Mesenchymal stem cell (in vitro differentiated cells and primary cell): ENCODE data around the gene STK38.

Source experiments
- DNase-seq: peaks from one replicate; pipeline ENCODE4 v3.0.0-alpha.2; 2013
- H2AFZ ChIP-seq: one replicate; pipeline ENCODE4 v1.6.1; 2013; ENCODE audit warnings: low read depth, mild to moderate bottlenecking, control low read depth, inconsistent platforms, low read length, moderate library complexity
- H2AK5ac ChIP-seq: 2 replicates; pipeline ENCODE4 v1.6.1; 2013; ENCODE audit warnings: low read length, moderate library complexity, mild to moderate bottlenecking, inconsistent platforms; ENCODE audit not compliant: severe bottlenecking
- H2BK120ac ChIP-seq: one replicate; pipeline ENCODE4 v1.6.1; 2013; ENCODE audit warnings: low read depth, mild to moderate bottlenecking, inconsistent platforms, low read length, moderate library complexity
- H2BK12ac ChIP-seq, 2 experiments: one replicate each; pipeline ENCODE4 v1.6.1; 2013; ENCODE audit warnings: inconsistent platforms in 2 of 2, low read length in 2 of 2, mild to moderate bottlenecking in 2 of 2, moderate library complexity in 2 of 2, control low read depth in 1 of 2
- H2BK15ac ChIP-seq: one replicate; pipeline ENCODE4 v1.6.1; 2013; ENCODE audit warnings: mild to moderate bottlenecking, low read depth, inconsistent platforms; ENCODE audit not compliant: poor library complexity, severe bottlenecking
- H2BK5ac ChIP-seq: 2 replicates; pipeline ENCODE4 v1.6.1; 2013; ENCODE audit warnings: low read depth, mild to moderate bottlenecking, low read length, control low read depth, inconsistent platforms; ENCODE audit not compliant: poor library complexity, severe bottlenecking
- H3K14ac ChIP-seq, 2 experiments: one replicate each; pipeline ENCODE4 v1.6.1; 2013; ENCODE audit warnings: inconsistent platforms in 2 of 2, low read length in 2 of 2, control low read depth in 1 of 2, mild to moderate bottlenecking in 1 of 2, moderate library complexity in 1 of 2
- H3K18ac ChIP-seq, 2 experiments: one replicate each; pipeline ENCODE4 v1.6.1; 2013; ENCODE audit warnings: inconsistent platforms in 2 of 2, low read length in 2 of 2, control low read depth in 1 of 2, low read depth in 1 of 2, mild to moderate bottlenecking in 1 of 2
- H3K23ac ChIP-seq, 2 experiments: one replicate each; pipeline ENCODE4 v1.6.1; 2013; ENCODE audit warnings: inconsistent platforms in 2 of 2, low read length in 2 of 2, mild to moderate bottlenecking in 2 of 2, moderate library complexity in 2 of 2, control low read depth in 1 of 2
- H3K27ac ChIP-seq: 2 replicates; pipeline ENCODE4 v1.5.1; 2013; ENCODE audit warnings: mild to moderate bottlenecking, moderate library complexity, low read length, control low read depth, inconsistent platforms; ENCODE audit not compliant: poor library complexity, severe bottlenecking
- H3K27me3 ChIP-seq, 2 experiments: 2 replicates each; pipeline versions ENCODE4 v1.6.1 to v1.7.0; 2013; ENCODE audit warnings: low read length in 2 of 2, mild to moderate bottlenecking in 2 of 2, moderate library complexity in 2 of 2, control low read depth in 1 of 2, inconsistent platforms in 1 of 2; ENCODE audit not compliant: control insufficient read depth in 1 of 2, insufficient read depth in 1 of 2
- H3K36me3 ChIP-seq, 2 experiments: 2 replicates each; pipeline versions ENCODE4 v1.6.1 to v1.7.0; 2013; ENCODE audit warnings: low read length in 2 of 2, control low read depth in 1 of 2, inconsistent platforms in 1 of 2, low read depth in 1 of 2, mild to moderate bottlenecking in 1 of 2; ENCODE audit not compliant: insufficient read depth in 2 of 2, control insufficient read depth in 1 of 2
- H3K4ac ChIP-seq, 2 experiments: one replicate each; pipeline ENCODE4 v1.6.1; 2013; ENCODE audit warnings: inconsistent platforms in 2 of 2, low read length in 2 of 2, mild to moderate bottlenecking in 2 of 2, moderate library complexity in 2 of 2, control low read depth in 1 of 2, low read depth in 1 of 2
- H3K4me1 ChIP-seq: 2 replicates; pipeline ENCODE4 v1.6.1; 2013; ENCODE audit warnings: low read depth, low read length, control low read depth; ENCODE audit not compliant: control insufficient read depth, insufficient read depth
- H3K4me2 ChIP-seq: 2 replicates; pipeline ENCODE4 v1.6.1; 2013; ENCODE audit warnings: low read length, mild to moderate bottlenecking, inconsistent platforms; ENCODE audit not compliant: poor library complexity, severe bottlenecking
- H3K4me3 ChIP-seq, 2 experiments: 2 replicates each; pipeline versions ENCODE4 v1.5.1 to v1.7.0; 2013; ENCODE audit warnings: low read length in 2 of 2, mild to moderate bottlenecking in 2 of 2, control low read depth in 1 of 2, low read depth in 1 of 2; ENCODE audit not compliant: insufficient read depth in 1 of 2
- H3K79me1 ChIP-seq: replicated peaks from 2 replicates; pipeline ENCODE4 v1.6.1; 2013; ENCODE audit warnings: mild to moderate bottlenecking, control low read depth, low read length, inconsistent platforms; ENCODE audit not compliant: poor library complexity, severe bottlenecking
- H3K9ac ChIP-seq: 2 replicates; pipeline ENCODE4 v1.7.0; 2013; ENCODE audit warnings: mild to moderate bottlenecking, low read length, moderate library complexity
- H3K9me3 ChIP-seq: 2 replicates; pipeline ENCODE4 v1.7.0; 2013; ENCODE audit warnings: mild to moderate bottlenecking, low read length; ENCODE audit not compliant: control insufficient read depth
- H4K8ac ChIP-seq: one replicate; pipeline ENCODE4 v1.6.1; 2013; ENCODE audit warnings: inconsistent platforms, mild to moderate bottlenecking, low read length, moderate library complexity
- H4K91ac ChIP-seq: one replicate; pipeline ENCODE4 v1.6.1; 2013; ENCODE audit warnings: mild to moderate bottlenecking, low read length, inconsistent platforms
- WGBS: methylation state at CpG from one replicate; pipeline ENCODE4 v1.1.7; 2013; ENCODE audit warnings: mixed read lengths; 5-methylcytosine and 5-hydroxymethylcytosine counted together

The STK38 gene

GRCh38 chr6:36578431-36578830 is 31.2 kb upstream of the STK38 start:
- Histone ChIP-seq H2BK15ac (peak overlapping the region; percentile 6), H3K36me3 (no peaks in the 10 kb centered on the region), H3K9ac (no peak overlapping the region), H3K79me1 (peaks cover 2% of the 10 kb centered on the region), H3K4me3 (no peak overlapping the region), H3K27ac (no peak overlapping the region), H2BK120ac (no peak overlapping the region), H4K91ac (no peak overlapping the region), H3K4me2 (no peak overlapping the region), H4K8ac (no peak overlapping the region), H3K23ac (no peak overlapping the region), H3K18ac (peak overlapping the region in 1 of 2 experiments; percentile 16), H3K4ac (peak overlapping the region in 1 of 2 experiments; percentile 21), H2AFZ (no peak overlapping the region), H2BK5ac (peak overlapping the region; percentile 33), H3K14ac (peak overlapping the region in 1 of 2 experiments; percentile 51), H2BK12ac (peak overlapping the region; percentile 38 to 83), H3K27me3 (no peaks in the 10 kb centered on the region), H2AK5ac (peak overlapping the region; percentile 98), H3K4me1 (peaks cover 7% of the 10 kb centered on the region), H3K9me3 (no peaks in the 10 kb centered on the region)
- DNase-seq, result no peak
- 92% methylated on average over 4 of the region's 4 CpGs for WGBS

GRCh38 chr6:36578030-36578429 is 30.8 kb upstream of the STK38 start:
- Histone ChIP-seq H3K4ac (peak overlapping the region in 1 of 2 experiments; percentile 62), H3K79me1 (peaks cover 2% of the 10 kb centered on the region), H3K27me3 (no peaks in the 10 kb centered on the region), H3K9ac (no peak overlapping the region), H2BK120ac (no peak overlapping the region), H3K14ac (peak overlapping the region in 1 of 2 experiments; percentile 51), H2BK12ac (peak overlapping the region; percentile 38 to 83), H3K9me3 (no peaks in the 10 kb centered on the region), H3K23ac (no peak overlapping the region), H3K18ac (peak overlapping the region; percentile 3 to 19), H2BK5ac (peak overlapping the region; percentile 33), H3K4me2 (no peak overlapping the region), H2AFZ (no peak overlapping the region), H4K91ac (peak overlapping the region; percentile 6), H2BK15ac (peak overlapping the region; percentile 6), H2AK5ac (peak overlapping the region; percentile 98), H4K8ac (no peak overlapping the region), H3K36me3 (no peaks in the 10 kb centered on the region), H3K27ac (no peak overlapping the region), H3K4me3 (no peak overlapping the region), H3K4me1 (peaks cover 7% of the 10 kb centered on the region)
- 92% methylated on average over 5 of the region's 5 CpGs for WGBS
- no peak for DNase-seq

GRCh38 chr6:36577301-36577700 is 30.0 kb upstream of the STK38 start:
- Histone ChIP-seq H4K91ac (no peak overlapping the region), H3K14ac (no peak overlapping the region), H2BK15ac (no peak overlapping the region), H3K9ac (peak overlapping the region; percentile 26), H3K36me3 (no peaks in the 10 kb centered on the region), H3K27me3 (no peaks in the 10 kb centered on the region), H2BK12ac (no peak overlapping the region), H2AK5ac (no peak overlapping the region), H3K4me3 (no peak overlapping the region), H3K4me2 (no peak overlapping the region), H2BK120ac (no peak overlapping the region), H3K79me1 (peaks cover 2% of the 10 kb centered on the region), H2BK5ac (no peak overlapping the region), H2AFZ (no peak overlapping the region), H3K4ac (no peak overlapping the region), H4K8ac (no peak overlapping the region), H3K9me3 (no peaks in the 10 kb centered on the region), H3K18ac (no peak overlapping the region), H3K27ac (peak overlapping the region; percentile 50), H3K4me1 (peaks cover 7% of the 10 kb centered on the region), H3K23ac (no peak overlapping the region)
- peak; percentile 52 for DNase-seq
- 0% methylated on average over 1 of the region's 2 CpGs for WGBS

- no peak overlapping the region for H2BK15ac ChIP-seq
- H3K4me1 ChIP-seq, result peaks cover 7% of the 10 kb centered on the region
- H3K36me3 ChIP-seq, result no peaks in the 10 kb centered on the region
- H3K27ac ChIP-seq, result no peak overlapping the region
- no peaks in the 10 kb centered on the region for H3K27me3 ChIP-seq
- no peak overlapping the region for H4K8ac ChIP-seq
- H3K9ac ChIP-seq, result no peak overlapping the region
- no peak overlapping the region for H2BK12ac ChIP-seq
- no peak overlapping the region for H2BK120ac ChIP-seq
- no peak overlapping the region for H3K4me3 ChIP-seq
- no peak overlapping the region for H2BK5ac ChIP-seq
- no peak for DNase-seq
- WGBS, result 94% methylated on average over 7 of the region's 7 CpGs
- H3K23ac ChIP-seq, result no peak overlapping the region
- no peak overlapping the region for H3K14ac ChIP-seq
- no peak overlapping the region for H3K4me2 ChIP-seq
- peaks cover 2% of the 10 kb centered on the region for H3K79me1 ChIP-seq
- no peak overlapping the region for H4K91ac ChIP-seq
- H3K4ac ChIP-seq, result no peak overlapping the region
- no peaks in the 10 kb centered on the region for H3K9me3 ChIP-seq
- H2AFZ ChIP-seq, result no peak overlapping the region
- H3K18ac ChIP-seq, result peak overlapping the region in 1 of 2 experiments; percentile 37
- peak overlapping the region; percentile 11 for H2AK5ac ChIP-seq
Measured at GRCh38 chr6:36576578-36576977, 29.3 kb upstream of the STK38 start.
